AG09309 (cell line): ENCODE results near the gene NME9.

Experiments
- DNase-seq: peaks from one replicate; pipeline ENCODE4 v3.0.0-alpha.2; 2010; ENCODE audit warnings: low read depth
- H3K4me3 ChIP-seq: 2 replicates; pipeline ENCODE4 v1.5.1; 2011; ENCODE audit warnings: mild to moderate bottlenecking, low read depth, low read length, moderate library complexity; ENCODE audit not compliant: control insufficient read depth
- TF ChIP-seq, protein P1 (sequence below): IDR thresholded peaks from 2 replicates; pipeline ENCODE4 v1.5.1; 2011; ENCODE audit warnings: mild to moderate bottlenecking, low read depth, low read length, inconsistent platforms; ENCODE audit not compliant: insufficient read depth, control insufficient read depth; ENCODE audit errors: missing control alignments

NME9 gene

DNA sequence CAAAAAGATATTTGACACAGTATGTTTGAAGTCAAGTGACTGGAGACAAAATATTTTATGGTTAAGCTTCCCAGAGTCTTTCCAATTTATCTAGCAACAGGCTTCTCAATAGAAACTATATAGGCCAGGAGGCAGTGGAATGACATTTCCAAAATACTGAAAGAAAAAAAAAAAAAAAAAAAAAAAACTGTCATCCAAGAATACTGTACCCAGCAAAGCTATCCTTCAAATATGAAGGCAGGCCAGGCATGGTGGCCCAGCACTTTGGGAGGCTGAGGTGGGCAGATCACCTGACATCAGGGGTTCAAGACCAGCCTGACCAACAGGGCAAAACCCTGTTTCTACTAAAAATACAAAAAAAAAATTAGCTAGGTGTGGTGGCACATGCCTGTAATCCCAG is 20.9 kb downstream of the NME9 start:
- TF ChIP-seq, protein P1, sequence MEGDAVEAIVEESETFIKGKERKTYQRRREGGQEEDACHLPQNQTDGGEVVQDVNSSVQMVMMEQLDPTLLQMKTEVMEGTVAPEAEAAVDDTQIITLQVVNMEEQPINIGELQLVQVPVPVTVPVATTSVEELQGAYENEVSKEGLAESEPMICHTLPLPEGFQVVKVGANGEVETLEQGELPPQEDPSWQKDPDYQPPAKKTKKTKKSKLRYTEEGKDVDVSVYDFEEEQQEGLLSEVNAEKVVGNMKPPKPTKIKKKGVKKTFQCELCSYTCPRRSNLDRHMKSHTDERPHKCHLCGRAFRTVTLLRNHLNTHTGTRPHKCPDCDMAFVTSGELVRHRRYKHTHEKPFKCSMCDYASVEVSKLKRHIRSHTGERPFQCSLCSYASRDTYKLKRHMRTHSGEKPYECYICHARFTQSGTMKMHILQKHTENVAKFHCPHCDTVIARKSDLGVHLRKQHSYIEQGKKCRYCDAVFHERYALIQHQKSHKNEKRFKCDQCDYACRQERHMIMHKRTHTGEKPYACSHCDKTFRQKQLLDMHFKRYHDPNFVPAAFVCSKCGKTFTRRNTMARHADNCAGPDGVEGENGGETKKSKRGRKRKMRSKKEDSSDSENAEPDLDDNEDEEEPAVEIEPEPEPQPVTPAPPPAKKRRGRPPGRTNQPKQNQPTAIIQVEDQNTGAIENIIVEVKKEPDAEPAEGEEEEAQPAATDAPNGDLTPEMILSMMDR = no peak
- no peak overlapping the region for H3K4me3 ChIP-seq
- no peak for DNase-seq

DNA sequence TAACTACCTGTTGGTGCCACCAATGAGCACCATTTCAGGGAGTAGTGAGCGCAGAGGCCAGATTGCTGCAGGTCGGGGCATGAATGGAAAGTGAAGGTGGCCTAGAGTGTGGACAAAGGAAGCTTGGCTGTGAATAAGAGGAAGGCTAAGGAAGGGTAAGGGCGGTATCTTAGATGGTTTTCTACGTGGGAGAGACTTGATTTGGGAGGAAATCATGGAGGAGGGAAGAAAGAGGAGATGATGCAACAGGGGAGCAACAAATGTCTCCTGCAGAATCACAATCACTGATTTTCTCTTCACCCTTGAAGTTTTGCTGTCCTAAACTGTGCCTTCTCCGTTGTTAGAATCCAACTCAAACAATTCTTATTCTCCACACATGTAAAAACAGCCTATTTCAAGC is 21.8 kb downstream of the NME9 start:
- TF ChIP-seq, protein P1 = no peak
- DNase-seq = no peak

DNA sequence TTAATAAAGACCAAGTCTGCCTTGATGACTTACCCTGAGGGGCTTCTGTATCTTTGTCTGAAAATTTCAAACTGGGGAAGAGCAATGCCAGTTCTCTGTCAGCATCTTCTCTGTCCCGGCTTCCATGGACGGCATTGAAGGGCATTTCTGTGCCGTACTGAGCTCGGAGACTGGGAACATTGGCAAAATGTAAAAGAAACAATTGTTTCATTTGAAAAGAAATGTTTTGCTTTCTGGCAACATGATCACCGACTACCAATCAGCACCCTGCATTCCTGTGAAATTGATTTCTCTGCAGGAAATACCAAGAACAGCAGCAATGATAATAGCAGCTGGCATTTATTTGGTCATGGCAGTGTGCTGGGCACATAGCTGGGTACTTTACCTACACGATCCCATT is 26.2 kb downstream of the NME9 start:
- TF ChIP-seq, protein P1 = no peak
- no peak for DNase-seq
- H3K4me3 ChIP-seq = no peak overlapping the region

More for the DNA sequence above, 21.8 kb downstream of the NME9 start:
- no peak overlapping the region for H3K4me3 ChIP-seq

DNA sequence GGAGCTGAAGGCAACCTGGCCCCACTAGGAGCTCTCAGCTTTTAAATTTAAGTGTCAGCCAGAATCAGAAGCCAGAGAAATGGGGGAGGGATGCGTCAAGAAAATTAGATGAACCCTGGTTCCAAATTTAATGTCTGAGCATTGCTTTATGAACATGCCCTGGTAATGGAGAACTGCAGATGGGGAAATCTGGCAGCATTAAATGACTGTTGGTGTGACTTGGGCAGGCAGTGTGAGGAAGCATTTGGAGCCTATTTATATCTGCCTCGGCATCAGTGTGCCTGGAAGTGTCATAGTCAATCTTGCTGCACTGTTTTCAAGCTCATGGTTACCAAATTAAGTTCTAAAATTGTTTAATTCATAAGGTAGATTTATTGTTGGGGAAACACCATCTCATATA is 29.0 kb downstream of the NME9 start:
- DNase-seq = no peak
- TF ChIP-seq, protein P1 = no peak
- H3K4me3 ChIP-seq = no peak overlapping the region

DNA sequence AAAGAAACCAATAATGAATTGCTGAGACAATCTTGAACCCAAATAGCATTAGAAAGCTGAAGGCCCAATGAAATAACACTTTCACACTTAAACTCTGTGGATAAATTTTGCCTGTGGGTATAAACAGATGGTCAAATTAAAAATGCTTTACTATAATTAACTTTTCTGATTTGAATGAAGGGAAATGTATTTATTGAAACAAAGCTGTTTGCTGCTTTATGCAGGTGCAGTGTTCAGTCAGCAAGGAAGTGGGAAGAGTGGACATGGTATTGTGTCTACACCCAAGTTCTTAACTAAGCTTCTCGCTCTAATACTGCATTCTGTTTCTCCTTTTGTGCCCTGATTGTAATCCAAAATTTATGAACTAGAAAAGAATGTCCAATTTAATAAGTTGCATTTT is 31.8 kb downstream of the NME9 start:
- no peak overlapping the region for H3K4me3 ChIP-seq
- TF ChIP-seq, protein P1 = no peak
- no peak for DNase-seq

DNA sequence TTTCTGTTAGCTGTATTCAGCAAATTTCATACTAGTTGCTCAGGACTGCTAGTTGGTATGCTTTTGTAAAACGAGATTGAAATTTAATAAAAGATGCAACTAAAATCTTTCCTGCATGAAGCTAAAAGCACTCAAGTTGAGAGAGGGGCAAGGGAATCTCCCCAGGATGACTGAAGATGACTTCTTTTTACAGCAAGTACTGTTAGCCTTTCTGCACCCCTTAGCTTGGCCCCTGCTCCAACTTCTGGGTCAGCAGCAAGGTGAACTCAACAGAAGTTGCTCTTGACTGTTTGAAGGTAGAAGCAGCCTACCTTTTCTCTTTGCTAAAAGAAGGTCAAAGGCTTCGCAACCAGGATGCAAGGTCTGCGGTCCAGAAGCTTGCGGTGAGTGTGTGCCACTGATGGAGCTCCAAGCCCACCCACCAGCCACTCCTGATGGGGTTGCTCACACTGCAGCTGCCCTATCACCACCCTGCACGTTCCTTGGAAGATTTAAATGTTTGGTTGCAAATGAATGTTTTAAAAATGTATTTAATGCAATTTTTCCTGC is 32.5 kb downstream of the NME9 start:
- no peak overlapping the region for H3K4me3 ChIP-seq
- DNase-seq = no peak
- TF ChIP-seq, protein P1 = no peak

DNA sequence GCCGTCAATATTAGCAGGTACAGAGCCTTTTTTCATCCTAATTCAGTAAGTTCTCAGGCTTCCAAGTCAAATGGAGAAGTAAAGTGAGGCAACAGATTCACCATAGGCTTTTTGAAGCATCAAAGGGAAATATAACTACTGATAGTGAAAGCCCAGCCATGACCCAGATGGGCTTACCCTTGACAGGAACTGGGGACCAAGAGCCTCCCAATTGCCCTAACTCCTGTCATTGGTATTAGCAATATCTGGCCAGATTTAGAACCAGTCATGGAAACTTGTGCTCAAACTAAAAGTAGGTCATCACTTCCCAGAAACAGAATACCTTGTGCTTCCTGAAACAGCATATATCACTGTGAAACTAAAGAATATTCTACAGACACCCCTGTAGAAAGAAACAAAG is 33.0 kb downstream of the NME9 start:
- H3K4me3 ChIP-seq = no peak overlapping the region

More for the DNA sequence above, 33.0 kb downstream of the NME9 start:
- TF ChIP-seq, protein P1 = no peak
- no peak for DNase-seq
